Measurements from ENCODE around the gene LEMD1. TPM values are rescaled to one million over a fixed set of nuclear protein-coding genes. Genes with fewer than 3 reads are reported as not detected.
A peak's percentile ranks its signal among the peaks of the same experiment; 100 is the strongest.
"Not testable (repeated sequence)": the region's sequence is repeated elsewhere in the genome, so short reads cannot be mapped to it uniquely, and the experiment has no call there.

LEMD1 gene
- total RNA-seq, 1 donor from 2014 or later = not detected

GRCh38 chr1:205407970-205408369 lies 13.9 kb downstream of the LEMD1 start:
- no peak for TF ChIP-seq CTCF (IDR thresholded peaks at IDR 0.05)
- DNase-seq (ENCODE audit: low spot score) = no peak
- Mint-ChIP-seq H3K36me3 (ENCODE audit: low read depth) (peaks cover 3% of the 10 kb centered on the region), H3K27me3 (ENCODE audit: low read depth) (peaks cover 36% of the 10 kb centered on the region), H3K4me1 (ENCODE audit: low read depth) (no peaks in the 10 kb centered on the region), H3K27ac (ENCODE audit: unreplicated experiment) (no peak overlapping the region), H3K4me3 (ENCODE audit: unreplicated experiment) (no peak overlapping the region), H3K9me3 (ENCODE audit: low read depth) (peaks cover 2% of the 10 kb centered on the region)

GRCh38 chr1:205406252-205406651 lies 15.6 kb downstream of the LEMD1 start:
- not testable (repeated sequence) for H3K27ac Mint-ChIP-seq (ENCODE audit: unreplicated experiment); H3K4me1 Mint-ChIP-seq (ENCODE audit: low read depth)

GRCh38 chr1:205404484-205404883 lies 17.4 kb downstream of the LEMD1 start:
- peaks cover 23% of the 10 kb centered on the region for H3K27me3 Mint-ChIP-seq (ENCODE audit: low read depth)
- H3K27ac Mint-ChIP-seq (ENCODE audit: unreplicated experiment); H3K36me3 Mint-ChIP-seq (ENCODE audit: low read depth); H3K4me3 Mint-ChIP-seq (ENCODE audit: unreplicated experiment); DNase-seq (ENCODE audit: low spot score); H3K4me1 Mint-ChIP-seq (ENCODE audit: low read depth); H3K9me3 Mint-ChIP-seq (ENCODE audit: low read depth): not testable (repeated sequence)

More at GRCh38 chr1:205406252-205406651, 15.6 kb downstream of the LEMD1 start:
- H3K9me3 Mint-ChIP-seq (ENCODE audit: low read depth); H3K36me3 Mint-ChIP-seq (ENCODE audit: low read depth); DNase-seq (ENCODE audit: low spot score); H3K4me3 Mint-ChIP-seq (ENCODE audit: unreplicated experiment): not testable (repeated sequence)
- peaks cover 32% of the 10 kb centered on the region for H3K27me3 Mint-ChIP-seq (ENCODE audit: low read depth)

GRCh38 chr1:205398586-205398985 lies 23.3 kb downstream of the LEMD1 start:
- peaks cover 23% of the 10 kb centered on the region for H3K27me3 Mint-ChIP-seq (ENCODE audit: low read depth)
- H3K4me1 Mint-ChIP-seq (ENCODE audit: low read depth) = no peaks in the 10 kb centered on the region
- H3K9me3 Mint-ChIP-seq (ENCODE audit: low read depth) = no peaks in the 10 kb centered on the region
- DNase-seq (ENCODE audit: low spot score) = no peak
- no peaks in the 10 kb centered on the region for H3K36me3 Mint-ChIP-seq (ENCODE audit: low read depth)
- no peak for TF ChIP-seq CTCF (IDR thresholded peaks at IDR 0.05)
- no peak overlapping the region for H3K4me3 Mint-ChIP-seq (ENCODE audit: unreplicated experiment)
- no peak overlapping the region for H3K27ac Mint-ChIP-seq (ENCODE audit: unreplicated experiment)

GRCh38 chr1:205396967-205397616 lies 24.8 kb downstream of the LEMD1 start:
- DNase-seq (ENCODE audit: low spot score) = no peak
- H3K9me3 Mint-ChIP-seq (ENCODE audit: low read depth) = no peaks in the 10 kb centered on the region
- no peak overlapping the region for H3K27ac Mint-ChIP-seq (ENCODE audit: unreplicated experiment)
- peak; percentile 80 for TF ChIP-seq CTCF (IDR thresholded peaks at IDR 0.05)
- H3K4me3 Mint-ChIP-seq (ENCODE audit: unreplicated experiment) = no peak overlapping the region
- no peaks in the 10 kb centered on the region for H3K36me3 Mint-ChIP-seq (ENCODE audit: low read depth)
- H3K27me3 Mint-ChIP-seq (ENCODE audit: low read depth) = peaks cover 23% of the 10 kb centered on the region
- H3K4me1 Mint-ChIP-seq (ENCODE audit: low read depth) = no peaks in the 10 kb centered on the region

GRCh38 chr1:205395616-205396015 lies 26.2 kb downstream of the LEMD1 start:
- H3K36me3 Mint-ChIP-seq (ENCODE audit: low read depth) = no peaks in the 10 kb centered on the region
- H3K9me3 Mint-ChIP-seq (ENCODE audit: low read depth) = no peaks in the 10 kb centered on the region
- H3K27me3 Mint-ChIP-seq (ENCODE audit: low read depth) = peaks cover 26% of the 10 kb centered on the region
- no peak for TF ChIP-seq CTCF (IDR thresholded peaks at IDR 0.05)
- H3K27ac Mint-ChIP-seq (ENCODE audit: unreplicated experiment) = no peak overlapping the region
- no peaks in the 10 kb centered on the region for H3K4me1 Mint-ChIP-seq (ENCODE audit: low read depth)
- no peak overlapping the region for H3K4me3 Mint-ChIP-seq (ENCODE audit: unreplicated experiment)
- no peak for DNase-seq (ENCODE audit: low spot score)

Measured in chondrocyte (in vitro differentiated cells).